ENCODE data around the gene PILRA. TPM values are rescaled to one million over a fixed set of nuclear protein-coding genes. Genes with fewer than 3 reads are reported as not detected.

PILRA gene
- total and polyA plus RNA-seq, 8 donors, result 1.4 to 10.0 (median 3.1) TPM; not detected in 3

- WGBS, 5 donors, result 91 to 94% (median 92%) methylated on average over 6 of the region's 6 CpGs
- no peaks in the 10 kb centered on the region for H3K27me3 ChIP-seq
- H3K9me3 ChIP-seq, result no peaks in the 10 kb centered on the region
- H3K4me3 ChIP-seq, result no peak overlapping the region
- intact Hi-C loops (cut with DNase I; ENCODE audit: low total_unique reads), result loop anchor here (10.0 kb wide), 1 partner anchor 56 kb away; the partner anchor contains the start of gene PILRB
- H3K4me1 ChIP-seq, result peaks cover 0 to 5% (median 0%) of the 10 kb centered on the region in 4 donors
- TF ChIP-seq EP300 (IDR thresholded peaks at IDR 0.05) (no peak), POLR2A (IDR thresholded peaks at IDR 0.05) (no peak), POLR2AphosphoS5 (IDR thresholded peaks at IDR 0.05) (no peak)
- TF ChIP-seq, protein P1, sequence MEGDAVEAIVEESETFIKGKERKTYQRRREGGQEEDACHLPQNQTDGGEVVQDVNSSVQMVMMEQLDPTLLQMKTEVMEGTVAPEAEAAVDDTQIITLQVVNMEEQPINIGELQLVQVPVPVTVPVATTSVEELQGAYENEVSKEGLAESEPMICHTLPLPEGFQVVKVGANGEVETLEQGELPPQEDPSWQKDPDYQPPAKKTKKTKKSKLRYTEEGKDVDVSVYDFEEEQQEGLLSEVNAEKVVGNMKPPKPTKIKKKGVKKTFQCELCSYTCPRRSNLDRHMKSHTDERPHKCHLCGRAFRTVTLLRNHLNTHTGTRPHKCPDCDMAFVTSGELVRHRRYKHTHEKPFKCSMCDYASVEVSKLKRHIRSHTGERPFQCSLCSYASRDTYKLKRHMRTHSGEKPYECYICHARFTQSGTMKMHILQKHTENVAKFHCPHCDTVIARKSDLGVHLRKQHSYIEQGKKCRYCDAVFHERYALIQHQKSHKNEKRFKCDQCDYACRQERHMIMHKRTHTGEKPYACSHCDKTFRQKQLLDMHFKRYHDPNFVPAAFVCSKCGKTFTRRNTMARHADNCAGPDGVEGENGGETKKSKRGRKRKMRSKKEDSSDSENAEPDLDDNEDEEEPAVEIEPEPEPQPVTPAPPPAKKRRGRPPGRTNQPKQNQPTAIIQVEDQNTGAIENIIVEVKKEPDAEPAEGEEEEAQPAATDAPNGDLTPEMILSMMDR (IDR thresholded peaks at IDR 0.05), result no peak
- DNase-seq, result no peak
- H3K27ac ChIP-seq, result no peak overlapping the region
- no peaks in the 10 kb centered on the region for H3K36me3 ChIP-seq
Observed at GRCh38 chr7:100411101-100411500, 37.8 kb downstream of the PILRA start.

DNA sequence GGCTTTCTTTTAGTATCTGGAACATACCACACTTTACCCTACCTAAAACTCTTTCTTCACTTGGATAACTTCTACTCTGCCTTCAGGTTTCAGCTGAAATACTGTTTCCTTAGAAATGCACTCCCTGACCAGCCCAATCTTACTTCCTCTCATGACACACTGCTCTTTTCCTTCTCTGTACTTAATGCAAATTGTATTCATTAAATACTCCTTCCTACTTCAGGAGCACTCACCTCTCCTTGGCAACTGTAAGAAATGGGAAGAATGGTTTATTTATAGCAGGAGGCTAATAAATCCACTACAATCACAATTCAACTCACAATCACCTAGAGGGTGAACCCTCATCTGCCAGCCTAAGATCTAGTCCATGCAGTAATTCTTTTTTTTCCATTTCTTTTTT lies 40.1 kb downstream of the PILRA start:
- H3K9me3 ChIP-seq, result no peaks in the 10 kb centered on the region
- H3K4me1 ChIP-seq, result no peaks in the 10 kb centered on the region
- H3K27me3 ChIP-seq, result no peaks in the 10 kb centered on the region
- TF ChIP-seq, protein P1 (IDR thresholded peaks at IDR 0.05), result no peak
- TF ChIP-seq POLR2A (IDR thresholded peaks at IDR 0.05) (no peak), EP300 (IDR thresholded peaks at IDR 0.05) (no peak), POLR2AphosphoS5 (IDR thresholded peaks at IDR 0.05) (no peak)
- intact Hi-C loops (cut with DNase I; ENCODE audit: low total_unique reads), result loop anchor here (10.0 kb wide), 1 partner anchor 59 kb away; the partner anchor contains the start of gene PILRB
- H3K36me3 ChIP-seq, result peaks cover 0 to 3% (median 0%) of the 10 kb centered on the region in 4 donors
- no peak for DNase-seq
- H3K27ac ChIP-seq, result no peak overlapping the region
- H3K4me3 ChIP-seq, result no peak overlapping the region

DNA sequence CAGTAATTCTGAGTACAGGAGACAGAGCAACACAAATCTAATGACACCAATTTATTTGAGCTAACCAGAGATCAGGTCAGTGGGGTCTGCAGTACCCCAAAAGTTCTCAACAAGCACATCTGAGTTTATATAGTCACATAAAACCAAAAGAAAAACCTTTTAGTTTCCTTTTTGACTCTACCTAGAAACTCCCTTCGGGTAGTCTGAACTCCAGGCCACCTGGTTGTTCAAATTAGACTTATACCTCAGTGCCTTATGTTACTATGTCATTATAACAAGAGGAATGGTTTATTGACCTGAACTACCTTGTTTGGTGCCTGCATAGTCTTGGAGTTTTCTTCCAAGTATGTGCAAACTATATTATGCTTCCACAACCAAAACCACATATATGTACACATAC lies 40.6 kb downstream of the PILRA start:
- 76 to 83% (median 77%) methylated on average over 1 of the region's 1 CpG for WGBS, 5 donors

GRCh38 chr7:100415448-100415847 lies 42.2 kb downstream of the PILRA start:
- Histone ChIP-seq H3K9me3 (no peaks in the 10 kb centered on the region), H3K27me3 (no peaks in the 10 kb centered on the region), H3K4me3 (no peak overlapping the region), H3K4me1 (no peaks in the 10 kb centered on the region), H3K36me3 (peaks cover 0 to 3% (median 0%) of the 10 kb centered on the region in 4 donors), H3K27ac (no peak overlapping the region)
- TF ChIP-seq, protein P1 (IDR thresholded peaks at IDR 0.05), result no peak
- TF ChIP-seq POLR2A (IDR thresholded peaks at IDR 0.05), result no peak
- no peak for TF ChIP-seq EP300 (IDR thresholded peaks at IDR 0.05)
- no peak for TF ChIP-seq POLR2AphosphoS5 (IDR thresholded peaks at IDR 0.05)
- DNase-seq, result no peak
- intact Hi-C loops (cut with DNase I; ENCODE audit: low total_unique reads), result loop anchor here (10.0 kb wide), 1 partner anchor 61 kb away; the partner anchor contains the start of gene PILRB
- 86 to 94% (median 93%) methylated on average over 5 of the region's 5 CpGs for WGBS, 5 donors

More for the DNA sequence above, 40.6 kb downstream of the PILRA start:
- H3K27me3 ChIP-seq, result no peaks in the 10 kb centered on the region
- H3K36me3 ChIP-seq, result peaks cover 0 to 3% (median 0%) of the 10 kb centered on the region in 4 donors
- H3K4me1 ChIP-seq, result no peaks in the 10 kb centered on the region
- H3K9me3 ChIP-seq, result no peaks in the 10 kb centered on the region
- no peak for DNase-seq
- H3K27ac ChIP-seq, result no peak overlapping the region
- intact Hi-C loops (cut with DNase I; ENCODE audit: low total_unique reads), result loop anchor here (10.0 kb wide), 1 partner anchor 59 kb away; the partner anchor contains the start of gene PILRB
- H3K4me3 ChIP-seq, result no peak overlapping the region
- TF ChIP-seq EP300 (IDR thresholded peaks at IDR 0.05) (no peak), POLR2AphosphoS5 (IDR thresholded peaks at IDR 0.05) (no peak)

Measured in stomach (tissue), 9 donors.